Measurements from ENCODE around the gene ZNF138.

DNA sequence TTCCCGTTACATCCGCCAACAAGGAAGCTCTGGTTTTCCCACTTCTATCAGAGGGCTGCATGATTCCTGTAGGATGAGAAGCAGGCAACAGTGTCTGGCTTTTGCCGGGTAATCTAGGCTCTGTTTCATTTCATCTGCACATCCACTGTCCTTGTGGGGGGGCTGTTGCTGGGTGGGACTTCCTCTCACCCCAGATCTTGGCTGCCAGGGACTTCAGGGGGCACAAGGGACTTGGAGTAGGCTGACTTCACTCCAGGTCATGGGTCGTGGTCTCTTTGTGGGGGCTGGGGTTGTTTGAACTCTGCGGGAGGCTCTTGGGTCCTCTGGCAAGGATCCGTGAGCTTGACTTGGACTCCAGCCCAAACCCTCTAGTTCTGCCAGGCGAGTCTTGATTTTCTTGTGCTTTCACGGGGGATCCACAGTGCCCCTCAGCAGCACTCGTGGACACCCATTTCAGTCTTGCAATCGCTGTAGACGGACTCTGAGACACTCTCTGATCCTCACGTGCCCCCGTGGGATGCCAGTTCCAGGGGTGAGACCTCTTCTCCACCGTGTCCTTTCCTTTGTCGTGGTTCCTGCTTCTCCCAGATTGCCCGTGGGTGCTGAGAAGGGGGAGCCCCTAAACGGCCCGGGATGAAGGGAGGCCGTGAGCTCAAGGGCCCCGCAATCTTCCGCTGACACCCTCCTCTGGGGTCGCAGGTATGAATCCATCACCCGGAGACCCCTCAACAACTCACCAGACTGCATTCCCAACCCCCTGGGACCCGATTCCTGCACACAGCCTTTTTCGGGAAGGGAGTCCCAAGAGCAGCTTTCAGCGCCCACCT is 87.4 kb downstream of the ZNF138 start:
- TF ChIP-seq, protein P1, sequence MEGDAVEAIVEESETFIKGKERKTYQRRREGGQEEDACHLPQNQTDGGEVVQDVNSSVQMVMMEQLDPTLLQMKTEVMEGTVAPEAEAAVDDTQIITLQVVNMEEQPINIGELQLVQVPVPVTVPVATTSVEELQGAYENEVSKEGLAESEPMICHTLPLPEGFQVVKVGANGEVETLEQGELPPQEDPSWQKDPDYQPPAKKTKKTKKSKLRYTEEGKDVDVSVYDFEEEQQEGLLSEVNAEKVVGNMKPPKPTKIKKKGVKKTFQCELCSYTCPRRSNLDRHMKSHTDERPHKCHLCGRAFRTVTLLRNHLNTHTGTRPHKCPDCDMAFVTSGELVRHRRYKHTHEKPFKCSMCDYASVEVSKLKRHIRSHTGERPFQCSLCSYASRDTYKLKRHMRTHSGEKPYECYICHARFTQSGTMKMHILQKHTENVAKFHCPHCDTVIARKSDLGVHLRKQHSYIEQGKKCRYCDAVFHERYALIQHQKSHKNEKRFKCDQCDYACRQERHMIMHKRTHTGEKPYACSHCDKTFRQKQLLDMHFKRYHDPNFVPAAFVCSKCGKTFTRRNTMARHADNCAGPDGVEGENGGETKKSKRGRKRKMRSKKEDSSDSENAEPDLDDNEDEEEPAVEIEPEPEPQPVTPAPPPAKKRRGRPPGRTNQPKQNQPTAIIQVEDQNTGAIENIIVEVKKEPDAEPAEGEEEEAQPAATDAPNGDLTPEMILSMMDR (IDR thresholded peaks at IDR 0.05): no peak
- no peak for TF ChIP-seq SIN3A (IDR thresholded peaks at IDR 0.05; ENCODE audit: borderline replicate concordance, insufficient read depth, low read depth, low read length)

Measured in Panc1 (cell line).